Measurements from ENCODE around the gene TNNI2. TPM values are rescaled to one million over a fixed set of nuclear protein-coding genes. Genes with fewer than 3 reads are reported as not detected.

The TNNI2 gene
- total and polyA plus RNA-seq, 5 donors from 2014 or later, result not detected

- Histone ChIP-seq H3K36me3 (ENCODE audit: control insufficient read depth, insufficient read depth, low read length) (no peaks in the 10 kb centered on the region), H3K9me3 (ENCODE audit: control insufficient read depth in 2 of 2, low read length in 2 of 2) (peaks cover 0 to 6% of the 10 kb centered on the region in 2 experiments), H3K4me1 (ENCODE audit: control insufficient read depth, insufficient read depth, low read length, poor library complexity, severe bottlenecking) (no peaks in the 10 kb centered on the region), H3K27me3 (ENCODE audit: control insufficient read depth, insufficient read depth, low read length) (no peaks in the 10 kb centered on the region), H3K4me3 (ENCODE audit: low read depth, low read length) (no peak overlapping the region), H3K27ac (ENCODE audit: insufficient read depth, low read length, poor library complexity, severe bottlenecking) (no peak overlapping the region)
- Mint-ChIP-seq H3K36me3 (no peaks in the 10 kb centered on the region), H3K27ac (no peak overlapping the region), H3K27me3 (peaks cover 13% of the 10 kb centered on the region), H3K4me3 (no peak overlapping the region), H3K4me1 (no peaks in the 10 kb centered on the region), H3K9me3 (peaks cover 0 to 6% (median 0%) of the 10 kb centered on the region in 7 donors)
- ATAC-seq (ENCODE audit: low read depth in 2 of 2), result no peak
- DNase-seq, result no peak
Observed at GRCh38 chr11:1821562-1821961, 17.2 kb upstream of the TNNI2 start.

DNA sequence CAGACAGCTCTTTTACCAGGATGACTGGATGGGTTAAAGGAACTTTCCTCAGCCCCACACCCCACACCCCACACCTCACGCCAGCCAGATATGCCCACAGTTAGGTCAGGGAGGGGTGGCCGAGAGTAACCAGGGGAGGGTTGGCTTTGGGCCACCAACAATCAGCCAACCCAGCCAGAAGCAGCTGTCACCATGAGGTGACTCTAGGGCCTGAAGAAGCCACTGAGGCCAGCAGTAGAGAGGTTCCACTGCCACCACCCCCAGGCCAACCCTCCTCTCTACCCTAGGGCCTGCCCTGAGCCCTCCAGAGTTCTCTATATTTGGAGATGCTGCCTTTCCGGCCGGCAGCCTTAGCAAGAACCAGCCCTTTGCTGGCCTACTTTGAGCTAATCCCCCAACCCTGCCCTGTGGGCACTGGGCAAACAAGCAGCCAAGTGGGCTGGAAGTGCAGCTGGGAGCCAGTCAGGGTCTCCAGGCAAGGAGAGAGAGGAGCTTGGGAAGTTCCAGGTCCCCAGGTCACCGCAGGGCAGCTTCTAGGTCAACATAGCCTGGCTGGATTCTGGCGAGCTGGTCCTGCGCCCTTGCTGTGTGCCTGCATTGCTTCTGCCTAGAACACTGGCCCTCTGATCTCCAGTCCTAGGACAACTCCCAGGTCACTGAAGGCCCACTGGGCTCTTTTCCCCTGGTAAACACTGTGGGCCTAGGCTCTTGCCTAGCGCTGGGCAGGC, 16.0 kb upstream of the TNNI2 start:
- H3K27me3 ChIP-seq (ENCODE audit: control insufficient read depth, insufficient read depth, low read length), result no peaks in the 10 kb centered on the region
- H3K27ac ChIP-seq (ENCODE audit: insufficient read depth, low read length, poor library complexity, severe bottlenecking), result no peak overlapping the region
- Mint-ChIP-seq H3K9me3 (peaks cover 0 to 6% (median 0%) of the 10 kb centered on the region in 7 donors), H3K36me3 (no peaks in the 10 kb centered on the region), H3K4me3 (no peak overlapping the region), H3K27ac (no peak overlapping the region), H3K27me3 (peaks cover 13% of the 10 kb centered on the region), H3K4me1 (no peaks in the 10 kb centered on the region)
- H3K9me3 ChIP-seq (ENCODE audit: control insufficient read depth in 2 of 2, low read length in 2 of 2), result peaks cover 0 to 6% of the 10 kb centered on the region in 2 experiments
- DNase-seq, result no peak
- H3K36me3 ChIP-seq (ENCODE audit: control insufficient read depth, insufficient read depth, low read length), result no peaks in the 10 kb centered on the region
- no peak overlapping the region for H3K4me3 ChIP-seq (ENCODE audit: low read depth, low read length)
- no peak for ATAC-seq (ENCODE audit: low read depth in 2 of 2)
- H3K4me1 ChIP-seq (ENCODE audit: control insufficient read depth, insufficient read depth, low read length, poor library complexity, severe bottlenecking), result no peaks in the 10 kb centered on the region

DNA sequence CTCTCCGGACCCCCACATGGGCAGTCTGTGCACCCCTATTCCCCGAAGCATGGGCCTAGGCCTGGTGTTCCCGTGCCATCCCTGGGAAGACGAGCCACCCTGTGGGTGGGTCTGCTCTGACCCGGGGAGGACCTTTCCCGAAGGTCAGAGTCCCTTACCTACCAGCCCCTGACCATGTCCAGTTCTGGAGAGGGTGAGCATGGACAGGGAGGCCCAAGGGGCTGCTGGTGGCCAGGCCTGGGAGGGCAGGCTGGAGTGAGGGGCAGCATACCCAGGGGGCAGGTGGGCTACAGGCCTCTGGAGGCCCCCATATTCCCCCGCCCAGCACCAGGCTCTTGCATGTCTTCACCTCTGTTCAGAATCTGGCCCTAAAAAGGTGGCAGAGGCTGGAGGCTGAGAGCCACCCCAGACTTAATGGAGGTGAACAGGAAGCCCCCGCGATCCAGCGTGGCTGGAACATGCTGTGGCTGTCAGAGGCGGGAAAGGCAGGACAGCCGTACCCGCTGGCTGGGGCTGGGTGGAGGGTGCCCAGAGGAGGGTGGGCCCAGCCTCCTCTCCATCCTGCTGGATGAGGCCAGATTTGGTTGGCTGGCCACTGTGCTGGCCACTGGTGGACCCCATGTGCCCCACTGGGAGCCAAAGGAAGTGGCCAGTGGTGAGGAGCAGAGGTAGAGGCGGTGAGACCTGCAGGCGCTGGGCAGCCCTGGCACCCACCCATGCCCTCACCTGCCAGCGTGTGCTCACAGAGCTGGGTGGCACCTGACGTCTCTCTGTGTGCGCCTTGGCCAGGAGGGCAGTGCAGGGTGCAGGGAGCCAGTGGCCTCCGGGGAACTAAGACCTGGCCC, 15.2 kb upstream of the TNNI2 start:
- H3K9me3 ChIP-seq (ENCODE audit: control insufficient read depth in 2 of 2, low read length in 2 of 2), result peaks cover 0 to 4% of the 10 kb centered on the region in 2 experiments
- H3K27me3 ChIP-seq (ENCODE audit: control insufficient read depth, insufficient read depth, low read length), result no peaks in the 10 kb centered on the region
- no peak overlapping the region for H3K27ac ChIP-seq (ENCODE audit: insufficient read depth, low read length, poor library complexity, severe bottlenecking)
- DNase-seq, result no peak
- H3K4me1 Mint-ChIP-seq, result no peaks in the 10 kb centered on the region
- no peaks in the 10 kb centered on the region for H3K4me1 ChIP-seq (ENCODE audit: control insufficient read depth, insufficient read depth, low read length, poor library complexity, severe bottlenecking)
- H3K36me3 ChIP-seq (ENCODE audit: control insufficient read depth, insufficient read depth, low read length), result no peaks in the 10 kb centered on the region
- peaks cover 0 to 3% (median 0%) of the 10 kb centered on the region in 7 donors for H3K9me3 Mint-ChIP-seq
- H3K36me3 Mint-ChIP-seq, result no peaks in the 10 kb centered on the region
- H3K27me3 Mint-ChIP-seq, result peaks cover 14% of the 10 kb centered on the region
- H3K4me3 Mint-ChIP-seq, result no peak overlapping the region
- no peak for ATAC-seq (ENCODE audit: low read depth in 2 of 2)
- H3K4me3 ChIP-seq (ENCODE audit: low read depth, low read length), result no peak overlapping the region
- H3K27ac Mint-ChIP-seq, result no peak overlapping the region

DNA sequence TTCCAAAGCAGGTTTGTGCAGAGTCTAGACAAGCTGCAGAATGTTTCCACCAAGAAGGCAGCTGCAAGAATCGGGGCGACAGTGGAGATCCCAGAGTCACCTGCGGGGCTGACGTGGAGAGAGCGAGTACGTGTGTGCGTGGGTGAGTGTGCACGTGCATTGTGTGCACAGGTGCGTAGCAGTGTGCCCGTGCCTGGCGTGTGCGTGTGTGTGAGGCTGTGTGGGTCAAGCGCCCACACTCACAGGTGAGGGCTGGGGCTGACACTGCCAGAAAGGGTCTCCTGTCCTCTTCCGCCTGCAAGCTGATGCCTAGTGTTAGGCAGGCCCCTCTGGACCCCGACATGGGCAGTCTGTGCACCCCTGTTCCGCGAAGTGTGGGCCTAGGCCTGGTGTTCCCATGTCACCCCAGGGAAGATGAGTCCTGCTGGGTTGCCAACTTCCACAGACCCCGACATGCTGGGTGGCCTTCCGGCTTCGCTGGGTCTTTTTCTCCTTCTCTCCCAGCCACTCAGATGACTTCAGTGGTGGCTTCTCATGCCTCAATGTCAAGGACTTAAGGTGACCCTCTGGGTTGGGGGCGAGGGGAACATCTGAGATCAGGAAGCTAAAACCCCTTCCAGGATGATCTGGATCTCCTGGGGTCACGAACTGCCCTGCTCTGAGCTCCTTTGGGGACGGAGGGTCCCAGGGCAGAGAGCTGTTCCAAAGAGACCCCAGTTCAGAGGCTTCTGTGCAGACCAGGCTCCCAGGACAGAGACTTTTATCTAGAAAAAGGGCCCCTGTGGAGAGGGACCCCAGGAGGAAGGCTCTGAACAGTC, 14.4 kb upstream of the TNNI2 start:
- H3K27me3 Mint-ChIP-seq, result peaks cover 17% of the 10 kb centered on the region

GRCh38 chr11:1825039-1825740, 13.6 kb upstream of the TNNI2 start:
- Mint-ChIP-seq H3K27me3 (peaks cover 14% of the 10 kb centered on the region), H3K4me1 (no peaks in the 10 kb centered on the region), H3K27ac (no peak overlapping the region), H3K4me3 (no peak overlapping the region), H3K9me3 (peaks cover 0 to 3% (median 0%) of the 10 kb centered on the region in 7 donors), H3K36me3 (no peaks in the 10 kb centered on the region)
- H3K27ac ChIP-seq (ENCODE audit: insufficient read depth, low read length, poor library complexity, severe bottlenecking), result no peak overlapping the region
- ATAC-seq (ENCODE audit: low read depth in 2 of 2) (no peak), DNase-seq (no peak)
- H3K9me3 ChIP-seq (ENCODE audit: control insufficient read depth in 2 of 2, low read length in 2 of 2), result no peaks in the 10 kb centered on the region
- no peaks in the 10 kb centered on the region for H3K36me3 ChIP-seq (ENCODE audit: control insufficient read depth, insufficient read depth, low read length)
- no peak overlapping the region for H3K4me3 ChIP-seq (ENCODE audit: low read depth, low read length)
- no peaks in the 10 kb centered on the region for H3K4me1 ChIP-seq (ENCODE audit: control insufficient read depth, insufficient read depth, low read length, poor library complexity, severe bottlenecking)
- no peaks in the 10 kb centered on the region for H3K27me3 ChIP-seq (ENCODE audit: control insufficient read depth, insufficient read depth, low read length)

More for the DNA sequence above, 14.4 kb upstream of the TNNI2 start:
- no peaks in the 10 kb centered on the region for H3K36me3 Mint-ChIP-seq
- Histone ChIP-seq H3K27ac (ENCODE audit: insufficient read depth, low read length, poor library complexity, severe bottlenecking) (no peak overlapping the region), H3K36me3 (ENCODE audit: control insufficient read depth, insufficient read depth, low read length) (no peaks in the 10 kb centered on the region), H3K9me3 (ENCODE audit: control insufficient read depth in 2 of 2, low read length in 2 of 2) (no peaks in the 10 kb centered on the region), H3K4me3 (ENCODE audit: low read depth, low read length) (no peak overlapping the region), H3K4me1 (ENCODE audit: control insufficient read depth, insufficient read depth, low read length, poor library complexity, severe bottlenecking) (no peaks in the 10 kb centered on the region), H3K27me3 (ENCODE audit: control insufficient read depth, insufficient read depth, low read length) (no peaks in the 10 kb centered on the region)
- DNase-seq (no peak), ATAC-seq (ENCODE audit: low read depth in 2 of 2) (no peak)
- no peak overlapping the region for H3K4me3 Mint-ChIP-seq
- peaks cover 0 to 3% (median 0%) of the 10 kb centered on the region in 7 donors for H3K9me3 Mint-ChIP-seq
- H3K4me1 Mint-ChIP-seq, result no peaks in the 10 kb centered on the region
- no peak overlapping the region for H3K27ac Mint-ChIP-seq

DNA sequence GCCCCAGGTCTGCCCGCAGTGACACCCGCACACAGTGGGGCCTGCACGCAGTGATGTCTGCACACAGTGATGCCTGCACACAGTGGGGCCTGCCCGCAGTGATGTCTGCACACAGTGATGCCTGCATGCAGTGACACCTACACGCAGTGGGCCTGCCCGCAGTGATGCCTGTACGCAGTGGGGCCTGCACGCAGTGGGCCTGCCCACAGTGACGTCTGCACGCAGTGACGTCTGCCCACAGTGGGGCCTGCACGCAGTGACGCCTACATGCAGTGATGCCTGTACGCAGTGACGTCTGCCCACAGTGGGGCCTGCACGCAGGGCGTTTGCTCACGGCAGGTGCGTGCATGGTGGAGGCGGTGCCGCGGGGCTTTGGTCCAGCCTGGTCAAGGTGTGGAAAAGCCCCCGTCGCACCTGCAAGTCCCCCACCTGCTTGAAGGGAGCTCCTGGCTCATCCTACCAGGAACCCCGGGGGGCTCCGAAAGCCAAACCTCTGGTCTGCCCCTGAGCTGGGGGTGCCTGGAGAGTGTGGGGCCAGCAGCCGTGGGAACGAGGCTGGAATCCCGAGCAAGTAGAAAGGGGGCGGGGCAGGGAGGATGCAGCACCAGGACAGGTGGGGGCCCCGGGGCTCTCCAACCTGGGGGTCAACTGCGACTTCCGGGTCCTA, 12.9 kb upstream of the TNNI2 start:
- Histone ChIP-seq H3K27ac (ENCODE audit: insufficient read depth, low read length, poor library complexity, severe bottlenecking) (no peak overlapping the region), H3K4me3 (ENCODE audit: low read depth, low read length) (no peak overlapping the region), H3K27me3 (ENCODE audit: control insufficient read depth, insufficient read depth, low read length) (no peaks in the 10 kb centered on the region), H3K4me1 (ENCODE audit: control insufficient read depth, insufficient read depth, low read length, poor library complexity, severe bottlenecking) (no peaks in the 10 kb centered on the region), H3K9me3 (ENCODE audit: control insufficient read depth in 2 of 2, low read length in 2 of 2) (no peaks in the 10 kb centered on the region), H3K36me3 (ENCODE audit: control insufficient read depth, insufficient read depth, low read length) (no peaks in the 10 kb centered on the region)
- Mint-ChIP-seq H3K4me3 (no peak overlapping the region), H3K9me3 (peaks cover 0 to 3% (median 0%) of the 10 kb centered on the region in 7 donors), H3K27me3 (peaks cover 14% of the 10 kb centered on the region), H3K27ac (no peak overlapping the region), H3K4me1 (no peaks in the 10 kb centered on the region), H3K36me3 (no peaks in the 10 kb centered on the region)
- ATAC-seq (ENCODE audit: low read depth in 2 of 2) (no peak), DNase-seq (no peak)

Measured in CD4-positive, CD25-positive, alpha-beta regulatory T cell (primary cell).